ENCODE measurements around the gene SNX25. TPM values are rescaled to one million over a fixed set of nuclear protein-coding genes. Genes with fewer than 3 reads are reported as not detected.

The SNX25 gene
- total RNA-seq, 2 donors from 2014 or later = 21.4 to 26.0 TPM

- Histone ChIP-seq H3K4me1 (ENCODE audit: control insufficient read depth, insufficient read depth, low read length) (peaks cover 4% of the 10 kb centered on the region), H3K27ac (ENCODE audit: low read depth, low read length) (no peak overlapping the region), H3K36me3 (ENCODE audit: control insufficient read depth, insufficient read depth, low read length) (peaks cover 4% of the 10 kb centered on the region), H3K4me3 (ENCODE audit: low read length) (no peak overlapping the region), H3K27me3 (ENCODE audit: control insufficient read depth, insufficient read depth, low read length, poor library complexity, severe bottlenecking) (no peaks in the 10 kb centered on the region), H3K9ac (ENCODE audit: extremely low read depth, low read length, poor library complexity, severe bottlenecking) (no peak overlapping the region), H3K9me3 (ENCODE audit: control insufficient read depth, low read length) (no peaks in the 10 kb centered on the region)
- H3K9me3 Mint-ChIP-seq = no peaks in the 10 kb centered on the region
- peaks cover 26% of the 10 kb centered on the region for H3K4me1 Mint-ChIP-seq
- WGBS, 2 experiments (ENCODE audit: insufficient coverage in 1 of 2, insufficient read length in 1 of 2) = 94 to 100% methylated on average over 2 to 6 of the region's 6 CpGs
- no peaks in the 10 kb centered on the region for H3K27me3 Mint-ChIP-seq (ENCODE audit: insufficient read depth)
- H3K36me3 Mint-ChIP-seq (ENCODE audit: low read depth) = peaks cover 5% of the 10 kb centered on the region
- TF ChIP-seq CTCF (conservative IDR thresholded peaks at IDR 0.05) = no peak
- H3K4me3 Mint-ChIP-seq = no peak overlapping the region
- no peak for DNase-seq
- no peak overlapping the region for H3K27ac Mint-ChIP-seq
Observed at GRCh38 chr4:185217408-185217975, 8.1 kb downstream of the SNX25 start.

- no peak overlapping the region for H3K27ac Mint-ChIP-seq
- H3K4me3 ChIP-seq (ENCODE audit: low read length) = no peak overlapping the region
- no peak for DNase-seq
Observed at GRCh38 chr4:185218312-185218711, 8.9 kb downstream of the SNX25 start.

GRCh38 chr4:185219551-185220344, 10.3 kb downstream of the SNX25 start:
- Mint-ChIP-seq H3K27ac (no peak overlapping the region), H3K4me1 (peaks cover 10% of the 10 kb centered on the region), H3K27me3 (ENCODE audit: insufficient read depth) (no peaks in the 10 kb centered on the region), H3K36me3 (ENCODE audit: low read depth) (peaks cover 5% of the 10 kb centered on the region), H3K9me3 (no peaks in the 10 kb centered on the region), H3K4me3 (no peak overlapping the region)
- Histone ChIP-seq H3K9ac (ENCODE audit: extremely low read depth, low read length, poor library complexity, severe bottlenecking) (no peak overlapping the region), H3K4me3 (ENCODE audit: low read length) (no peak overlapping the region), H3K9me3 (ENCODE audit: control insufficient read depth, low read length) (no peaks in the 10 kb centered on the region), H3K4me1 (ENCODE audit: control insufficient read depth, insufficient read depth, low read length) (no peaks in the 10 kb centered on the region), H3K27me3 (ENCODE audit: control insufficient read depth, insufficient read depth, low read length, poor library complexity, severe bottlenecking) (no peaks in the 10 kb centered on the region), H3K36me3 (ENCODE audit: control insufficient read depth, insufficient read depth, low read length) (peaks cover 4% of the 10 kb centered on the region), H3K27ac (ENCODE audit: low read depth, low read length) (no peak overlapping the region)
- WGBS, 2 experiments (ENCODE audit: insufficient coverage in 1 of 2, insufficient read length in 1 of 2) = 93 to 100% methylated on average over 1 to 3 of the region's 3 CpGs
- TF ChIP-seq CTCF (conservative IDR thresholded peaks at IDR 0.05) = no peak
- DNase-seq = no peak

More at GRCh38 chr4:185218312-185218711, 8.9 kb downstream of the SNX25 start:
- Histone ChIP-seq H3K9ac (ENCODE audit: extremely low read depth, low read length, poor library complexity, severe bottlenecking) (no peak overlapping the region), H3K9me3 (ENCODE audit: control insufficient read depth, low read length) (no peaks in the 10 kb centered on the region), H3K27me3 (ENCODE audit: control insufficient read depth, insufficient read depth, low read length, poor library complexity, severe bottlenecking) (no peaks in the 10 kb centered on the region), H3K27ac (ENCODE audit: low read depth, low read length) (no peak overlapping the region), H3K36me3 (ENCODE audit: control insufficient read depth, insufficient read depth, low read length) (peaks cover 4% of the 10 kb centered on the region), H3K4me1 (ENCODE audit: control insufficient read depth, insufficient read depth, low read length) (no peaks in the 10 kb centered on the region)
- Mint-ChIP-seq H3K36me3 (ENCODE audit: low read depth) (peaks cover 5% of the 10 kb centered on the region), H3K4me1 (peaks cover 18% of the 10 kb centered on the region), H3K4me3 (no peak overlapping the region), H3K27me3 (ENCODE audit: insufficient read depth) (no peaks in the 10 kb centered on the region), H3K9me3 (no peaks in the 10 kb centered on the region)
- no peak for TF ChIP-seq CTCF (conservative IDR thresholded peaks at IDR 0.05)
- 96 to 100% methylated on average over 2 of the region's 2 CpGs for WGBS, 2 experiments (ENCODE audit: insufficient coverage in 1 of 2, insufficient read length in 1 of 2)
